ENCODE results near the gene COL11A1.
"Not testable (repeated sequence)": the region's sequence is repeated elsewhere in the genome, so short reads cannot be mapped to it uniquely, and the experiment has no call there.

Gene COL11A1

GRCh38 chr1:103056423-103056822 lies 51.9 kb downstream of the COL11A1 start:
- DNase-seq (ENCODE audit: insufficient read length, low spot score) (no peak), FAIRE-seq (no peak)
- TF ChIP-seq CTCF (IDR thresholded peaks at IDR 0.05; ENCODE audit: insufficient read depth, missing control alignments): no peak

DNA sequence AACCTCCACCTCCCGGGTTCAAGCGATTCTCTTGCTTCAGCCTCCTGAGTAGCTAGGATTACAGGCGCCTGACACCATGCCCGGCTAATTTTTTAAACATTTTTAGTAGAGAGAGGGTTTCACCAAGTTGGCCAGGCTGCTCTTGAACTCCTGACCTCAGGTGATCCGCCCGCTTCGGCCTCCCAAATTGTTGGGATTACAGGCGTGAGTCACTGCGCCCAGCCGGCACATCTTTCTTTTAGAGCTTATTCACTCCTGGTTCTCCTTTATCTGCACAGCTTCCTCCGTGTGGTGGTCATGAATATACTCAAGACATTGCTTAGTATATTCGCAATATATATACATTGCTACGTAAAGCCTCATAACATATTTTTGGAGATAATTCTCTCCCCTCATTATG lies 80.2 kb downstream of the COL11A1 start:
- not testable (repeated sequence) for DNase-seq (ENCODE audit: insufficient read length, low spot score); FAIRE-seq

DNA sequence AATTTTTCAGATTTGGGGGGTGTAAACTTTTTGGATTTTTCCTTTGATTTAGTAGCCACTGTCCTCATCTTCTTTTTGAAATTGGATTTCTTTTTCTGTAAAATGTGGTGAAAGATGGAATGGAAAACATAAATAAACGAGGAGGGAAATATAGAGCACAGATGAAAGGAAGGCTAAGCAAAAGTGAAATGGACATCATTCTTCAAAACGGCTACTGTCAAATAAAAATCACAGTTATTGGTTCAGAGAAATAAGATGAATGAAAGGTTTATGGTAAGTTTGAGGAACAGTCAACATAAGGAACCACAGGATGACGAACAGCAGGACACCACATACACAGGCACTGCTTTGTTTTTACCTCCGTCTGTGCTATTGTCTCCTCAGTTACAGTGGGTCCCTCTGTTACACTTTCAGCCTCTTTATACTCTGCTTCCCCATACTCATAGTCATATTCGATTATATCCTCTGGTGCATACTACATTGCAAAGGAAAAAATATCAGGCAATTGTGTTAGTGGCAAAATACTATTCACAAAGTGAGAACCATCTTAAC lies 82.4 kb downstream of the COL11A1 start:
- TF ChIP-seq CTCF (IDR thresholded peaks at IDR 0.05; ENCODE audit: insufficient read depth, missing control alignments): no peak
- FAIRE-seq (no peak), DNase-seq (ENCODE audit: insufficient read length, low spot score) (no peak)

- no peak for DNase-seq (ENCODE audit: insufficient read length, low spot score)
- no peak for FAIRE-seq
- TF ChIP-seq CTCF (IDR thresholded peaks at IDR 0.05; ENCODE audit: insufficient read depth, missing control alignments): no peak
Observed at GRCh38 chr1:103024051-103024450, 84.3 kb downstream of the COL11A1 start.

- FAIRE-seq (no peak), DNase-seq (ENCODE audit: insufficient read length, low spot score) (no peak)
- TF ChIP-seq CTCF (IDR thresholded peaks at IDR 0.05; ENCODE audit: insufficient read depth, missing control alignments): no peak
Observed at GRCh38 chr1:103002005-103002404, 106.3 kb downstream of the COL11A1 start.

DNA sequence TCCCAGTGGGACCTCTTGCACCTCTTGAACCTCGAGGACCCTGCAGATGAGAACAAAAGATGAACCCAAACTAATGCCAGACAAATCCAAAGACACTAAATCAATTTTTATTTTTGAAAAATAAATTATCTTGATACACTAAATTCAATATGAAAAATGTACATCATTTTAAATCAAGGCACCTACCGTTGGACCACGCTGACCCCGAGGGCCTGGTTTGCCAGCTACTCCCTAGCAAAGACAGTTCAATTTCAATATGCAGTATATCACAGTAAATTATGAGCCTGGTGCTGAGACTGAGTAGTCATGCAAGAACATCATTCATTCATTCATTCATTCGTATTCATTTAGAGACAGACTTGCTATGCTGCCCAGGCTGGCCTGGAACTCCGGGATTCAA lies 129.4 kb downstream of the COL11A1 start:
- FAIRE-seq: no peak
- no peak for TF ChIP-seq CTCF (IDR thresholded peaks at IDR 0.05; ENCODE audit: insufficient read depth, missing control alignments)
- no peak for DNase-seq (ENCODE audit: insufficient read length, low spot score)

- FAIRE-seq: no peak
Observed at GRCh38 chr1:102977292-102977691, 131.0 kb downstream of the COL11A1 start.

More at GRCh38 chr1:102977292-102977691, 131.0 kb downstream of the COL11A1 start:
- no peak for TF ChIP-seq CTCF (IDR thresholded peaks at IDR 0.05; ENCODE audit: insufficient read depth, missing control alignments)
- DNase-seq (ENCODE audit: insufficient read length, low spot score): no peak
